Esophagus squamous epithelium (tissue), 4 donors: ENCODE results near the gene ZNF417.

Experiments
- POLR2A ChIP-seq, 4 donors: fragments of 450-650 bp; IDR thresholded peaks; one replicate each; pipeline ENCODE4 v1.6.1; 2017; ENCODE audit warnings: antibody characterized with exemption in 4 of 4, mild to moderate bottlenecking in 4 of 4, moderate library complexity in 3 of 4
- TF ChIP-seq, protein P1 (sequence below), 6 experiments: fragments of 450-650 bp in 4 of 6; fragments of 200-600 bp in 2 of 6; sonication (generic) in 2 of 6; IDR thresholded peaks; one replicate each; pipeline ENCODE4 v1.5.1; 2016 to 2019; ENCODE audit warnings: antibody characterized with exemption in 6 of 6, mild to moderate bottlenecking in 4 of 6, moderate library complexity in 4 of 6

DNA sequence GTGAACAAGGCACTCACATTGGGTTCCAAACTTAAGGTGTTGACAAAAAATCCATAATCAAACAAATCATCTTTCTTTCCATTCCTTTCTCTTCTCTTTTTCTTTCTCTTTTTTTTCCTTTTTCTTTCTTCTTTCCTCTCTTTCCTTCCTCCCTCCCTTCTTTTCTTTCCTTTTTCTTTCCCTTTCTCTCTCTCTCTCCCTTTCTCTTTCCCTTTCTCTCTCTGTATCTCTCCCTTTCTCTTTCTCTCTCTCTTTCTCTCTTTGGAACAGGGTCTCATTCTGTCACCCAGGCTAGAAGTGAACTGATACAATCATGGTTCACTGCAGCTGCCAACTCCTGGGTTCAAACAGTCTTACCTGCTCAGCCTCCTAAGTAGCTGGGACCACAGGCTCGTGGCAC, 45.4 kb upstream of the ZNF417 start:
- TF ChIP-seq, protein P1, sequence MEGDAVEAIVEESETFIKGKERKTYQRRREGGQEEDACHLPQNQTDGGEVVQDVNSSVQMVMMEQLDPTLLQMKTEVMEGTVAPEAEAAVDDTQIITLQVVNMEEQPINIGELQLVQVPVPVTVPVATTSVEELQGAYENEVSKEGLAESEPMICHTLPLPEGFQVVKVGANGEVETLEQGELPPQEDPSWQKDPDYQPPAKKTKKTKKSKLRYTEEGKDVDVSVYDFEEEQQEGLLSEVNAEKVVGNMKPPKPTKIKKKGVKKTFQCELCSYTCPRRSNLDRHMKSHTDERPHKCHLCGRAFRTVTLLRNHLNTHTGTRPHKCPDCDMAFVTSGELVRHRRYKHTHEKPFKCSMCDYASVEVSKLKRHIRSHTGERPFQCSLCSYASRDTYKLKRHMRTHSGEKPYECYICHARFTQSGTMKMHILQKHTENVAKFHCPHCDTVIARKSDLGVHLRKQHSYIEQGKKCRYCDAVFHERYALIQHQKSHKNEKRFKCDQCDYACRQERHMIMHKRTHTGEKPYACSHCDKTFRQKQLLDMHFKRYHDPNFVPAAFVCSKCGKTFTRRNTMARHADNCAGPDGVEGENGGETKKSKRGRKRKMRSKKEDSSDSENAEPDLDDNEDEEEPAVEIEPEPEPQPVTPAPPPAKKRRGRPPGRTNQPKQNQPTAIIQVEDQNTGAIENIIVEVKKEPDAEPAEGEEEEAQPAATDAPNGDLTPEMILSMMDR (IDR thresholded peaks at IDR 0.05): no peak
- no peak for TF ChIP-seq POLR2A (IDR thresholded peaks at IDR 0.05)
